Progenitor cell of endocrine pancreas (in vitro differentiated cells): Measurements from ENCODE around the gene CEP170B. TPM values are rescaled to one million over a fixed set of nuclear protein-coding genes. Genes with fewer than 3 reads are reported as not detected.
"Not testable (repeated sequence)": the region's sequence is repeated elsewhere in the genome, so short reads cannot be mapped to it uniquely, and the experiment has no call there.

ENCODE experiments used
- DNase-seq: peaks from one replicate; pipeline ENCODE4 v3.0.0; 2021; ENCODE audit warnings: low spot score; ENCODE audit not compliant: unreplicated experiment
- H3K27ac Mint-ChIP-seq: 2 replicates; pipeline ENCODE4 v1.8.0; 2021; ENCODE audit warnings: mild to moderate bottlenecking, moderate library complexity, mixed read lengths
- H3K27me3 Mint-ChIP-seq: 2 replicates; pipeline ENCODE4 v1.8.0; 2021; ENCODE audit warnings: mixed read lengths
- H3K36me3 Mint-ChIP-seq: 2 replicates; pipeline ENCODE4 v1.8.0; 2022; ENCODE audit warnings: mixed read lengths; ENCODE audit not compliant: insufficient read depth
- H3K4me1 Mint-ChIP-seq: 2 replicates; pipeline ENCODE4 v1.8.0; 2021; ENCODE audit warnings: low read depth, mixed read lengths
- H3K4me3 Mint-ChIP-seq: 2 replicates; pipeline ENCODE4 v1.8.0; 2021; ENCODE audit warnings: low read depth, mild to moderate bottlenecking, moderate library complexity, mixed read lengths
- H3K9me3 Mint-ChIP-seq: 2 replicates; pipeline ENCODE4 v1.8.0; 2021; ENCODE audit warnings: low read depth, mixed read lengths
- total RNA-seq: library from RNA; stranded (reverse); gene quantifications from 2 replicates; pipeline ENCODE4 v1.2.1, GENCODE V29; 2021
- TF ChIP-seq, protein P1 (sequence below): fragments of 200-600 bp; sonication (generic); IDR thresholded peaks from one replicate; pipeline ENCODE4 v1.5.0; 2021; ENCODE audit warnings: antibody characterized with exemption, mild to moderate bottlenecking; ENCODE audit not compliant: unreplicated experiment

Gene CEP170B
- total RNA-seq, 1 donor from 2014 or later, result 48.9 TPM

DNA sequence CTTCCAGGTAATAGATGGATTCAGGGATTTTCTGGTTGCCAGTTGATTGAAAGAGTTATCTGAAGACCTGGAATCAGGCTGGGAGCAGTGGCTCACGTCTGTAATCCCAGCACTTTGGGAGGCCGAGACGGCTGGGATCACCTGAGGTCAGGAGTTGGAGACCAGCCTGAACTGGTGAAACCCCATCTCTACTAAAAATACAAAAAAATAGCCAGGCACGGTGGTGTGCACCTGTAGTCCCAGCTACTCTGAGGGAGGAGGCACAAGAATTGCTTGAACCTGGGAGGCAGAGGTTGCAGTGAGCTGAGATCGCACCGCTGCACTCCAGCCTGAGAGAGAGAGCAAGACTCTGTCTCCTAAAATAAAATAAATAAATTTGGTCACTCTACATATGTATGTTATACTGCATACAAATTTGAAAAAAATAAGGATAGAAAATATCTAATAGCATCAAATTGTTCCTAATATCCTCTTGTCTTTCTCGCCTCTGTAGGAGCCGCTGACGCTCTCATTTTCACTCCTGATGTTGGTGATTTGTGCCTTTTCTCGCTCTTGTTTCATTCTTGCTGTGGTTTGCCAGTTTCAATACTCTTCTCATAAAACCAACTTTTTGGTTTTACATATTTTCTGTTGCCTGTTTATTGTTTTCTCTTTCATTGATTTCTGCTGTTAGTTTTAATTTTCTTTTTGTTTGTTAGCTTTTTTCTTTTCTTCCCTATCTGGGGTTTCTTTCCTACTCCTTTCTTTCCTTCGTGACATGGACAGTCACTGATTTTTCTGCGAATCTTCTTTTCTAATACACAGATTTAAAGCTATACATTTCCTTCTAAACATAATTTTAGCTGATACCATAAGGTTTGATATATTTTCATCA is 35.8 kb downstream of the CEP170B start:
- Mint-ChIP-seq H3K27me3 (peaks cover 36% of the 10 kb centered on the region), H3K4me3 (no peak overlapping the region), H3K27ac (no peak overlapping the region), H3K36me3 (no peaks in the 10 kb centered on the region), H3K9me3 (peaks cover 3% of the 10 kb centered on the region), H3K4me1 (peaks cover 2% of the 10 kb centered on the region)
- TF ChIP-seq, protein P1, sequence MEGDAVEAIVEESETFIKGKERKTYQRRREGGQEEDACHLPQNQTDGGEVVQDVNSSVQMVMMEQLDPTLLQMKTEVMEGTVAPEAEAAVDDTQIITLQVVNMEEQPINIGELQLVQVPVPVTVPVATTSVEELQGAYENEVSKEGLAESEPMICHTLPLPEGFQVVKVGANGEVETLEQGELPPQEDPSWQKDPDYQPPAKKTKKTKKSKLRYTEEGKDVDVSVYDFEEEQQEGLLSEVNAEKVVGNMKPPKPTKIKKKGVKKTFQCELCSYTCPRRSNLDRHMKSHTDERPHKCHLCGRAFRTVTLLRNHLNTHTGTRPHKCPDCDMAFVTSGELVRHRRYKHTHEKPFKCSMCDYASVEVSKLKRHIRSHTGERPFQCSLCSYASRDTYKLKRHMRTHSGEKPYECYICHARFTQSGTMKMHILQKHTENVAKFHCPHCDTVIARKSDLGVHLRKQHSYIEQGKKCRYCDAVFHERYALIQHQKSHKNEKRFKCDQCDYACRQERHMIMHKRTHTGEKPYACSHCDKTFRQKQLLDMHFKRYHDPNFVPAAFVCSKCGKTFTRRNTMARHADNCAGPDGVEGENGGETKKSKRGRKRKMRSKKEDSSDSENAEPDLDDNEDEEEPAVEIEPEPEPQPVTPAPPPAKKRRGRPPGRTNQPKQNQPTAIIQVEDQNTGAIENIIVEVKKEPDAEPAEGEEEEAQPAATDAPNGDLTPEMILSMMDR, result no peak
- DNase-seq, result no peak

DNA sequence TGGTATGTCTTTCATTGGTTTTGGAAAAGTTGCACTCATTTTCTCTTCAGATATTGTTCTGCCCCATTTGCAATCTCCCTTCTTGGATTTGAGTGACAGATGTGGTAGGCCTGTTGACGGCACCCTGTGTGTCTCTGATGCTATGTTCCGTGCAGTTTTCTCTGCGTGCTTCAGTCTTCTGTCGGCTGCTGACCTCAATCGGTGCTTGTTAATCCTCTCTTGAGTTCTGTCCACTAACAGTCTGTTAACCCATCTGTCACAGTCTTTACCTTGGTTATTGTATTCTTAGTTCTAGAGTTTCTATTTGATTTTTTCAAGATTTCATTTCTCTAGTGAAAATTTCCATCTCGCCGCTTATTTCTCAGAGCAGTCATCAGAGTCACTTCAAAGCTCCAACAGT is 38.9 kb downstream of the CEP170B start:
- Mint-ChIP-seq H3K36me3 (no peaks in the 10 kb centered on the region), H3K4me1 (peaks cover 5% of the 10 kb centered on the region), H3K4me3 (no peak overlapping the region), H3K27ac (no peak overlapping the region), H3K27me3 (peaks cover 51% of the 10 kb centered on the region), H3K9me3 (peaks cover 10% of the 10 kb centered on the region)
- no peak for DNase-seq
- TF ChIP-seq, protein P1, result no peak

DNA sequence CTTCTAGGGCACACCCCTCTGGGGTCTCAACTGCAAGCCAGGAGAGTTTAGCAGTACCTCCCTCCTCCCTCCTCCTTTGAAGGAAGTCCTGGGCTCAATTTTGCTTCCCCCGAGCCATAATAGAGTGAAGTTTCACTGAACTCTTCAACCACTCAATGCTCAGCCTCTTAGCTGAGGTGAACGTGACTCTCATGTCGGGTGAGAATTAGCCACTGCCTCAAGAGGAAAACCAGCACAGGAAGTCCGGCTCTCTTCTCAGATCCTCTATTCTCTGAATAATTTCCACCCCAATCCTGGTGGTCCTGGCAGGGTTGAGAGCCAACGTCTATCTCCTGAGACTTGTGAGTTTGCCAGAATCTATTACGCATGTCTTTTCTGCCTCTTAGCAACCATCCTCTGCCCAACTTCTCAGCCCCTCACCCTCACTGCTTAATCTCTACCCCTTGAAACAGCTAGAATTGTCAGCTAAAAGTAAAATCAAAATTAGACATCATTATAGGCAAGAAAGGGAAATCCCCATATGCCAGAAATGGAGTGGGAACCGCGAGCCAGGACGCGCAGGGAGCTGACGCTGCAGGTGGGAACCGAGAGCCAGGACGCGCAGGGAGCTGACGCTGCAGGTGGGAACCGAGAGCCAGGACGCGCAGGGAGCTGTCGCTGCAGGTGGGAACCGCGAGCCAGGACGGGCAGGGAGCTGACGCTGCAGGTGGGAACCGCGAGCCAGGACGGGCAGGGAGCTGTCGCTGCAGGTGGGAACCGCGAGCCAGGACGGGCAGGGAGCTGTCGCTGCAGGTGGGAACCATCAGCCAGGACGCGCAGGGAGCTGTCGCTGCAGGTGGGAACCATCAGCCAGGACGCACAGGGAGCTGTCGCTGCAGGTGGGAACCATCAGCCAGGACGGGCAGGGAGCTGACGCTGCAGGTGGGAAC is 39.8 kb downstream of the CEP170B start:
- H3K4me3 Mint-ChIP-seq, DNase-seq, H3K27ac Mint-ChIP-seq, H3K36me3 Mint-ChIP-seq, H3K4me1 Mint-ChIP-seq: not testable (repeated sequence)
- Mint-ChIP-seq H3K9me3 (peaks cover 10% of the 10 kb centered on the region), H3K27me3 (peaks cover 47% of the 10 kb centered on the region)

DNA sequence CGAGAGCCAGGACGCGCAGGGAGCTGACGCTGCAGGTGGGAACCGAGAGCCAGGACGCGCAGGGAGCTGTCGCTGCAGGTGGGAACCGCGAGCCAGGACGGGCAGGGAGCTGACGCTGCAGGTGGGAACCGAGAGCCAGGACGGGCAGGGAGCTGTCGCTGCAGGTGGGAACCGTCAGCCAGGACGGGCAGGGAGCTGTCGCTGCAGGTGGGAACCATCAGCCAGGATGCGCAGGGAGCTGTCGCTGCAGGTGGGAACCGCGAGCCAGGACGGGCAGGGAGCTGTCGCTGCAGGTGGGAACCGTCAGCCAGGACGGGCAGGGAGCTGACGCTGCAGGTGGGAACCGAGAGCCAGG is 40.5 kb downstream of the CEP170B start:
- Mint-ChIP-seq H3K27me3 (peaks cover 40% of the 10 kb centered on the region), H3K9me3 (peaks cover 10% of the 10 kb centered on the region)
- H3K27ac Mint-ChIP-seq, H3K4me1 Mint-ChIP-seq, H3K36me3 Mint-ChIP-seq, H3K4me3 Mint-ChIP-seq, DNase-seq: not testable (repeated sequence)

DNA sequence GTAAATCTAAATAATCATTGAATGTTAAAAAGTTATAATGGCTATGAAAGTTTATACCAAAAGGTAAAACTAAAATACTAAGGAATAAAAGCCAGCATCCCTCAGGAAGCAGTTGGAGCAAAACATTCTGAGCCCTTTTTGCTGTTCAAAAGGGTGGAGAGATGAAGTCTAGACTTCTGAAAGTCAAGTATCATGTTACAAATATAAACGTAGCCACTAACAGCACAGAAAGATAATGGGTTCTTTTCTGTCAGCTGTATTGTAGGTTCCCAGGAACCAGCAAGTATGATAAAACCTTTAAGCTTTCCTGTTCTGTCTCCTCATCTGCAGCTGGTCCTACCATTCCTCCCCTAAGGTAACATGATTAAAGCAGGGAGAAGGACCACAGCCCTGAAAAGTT is 43.2 kb downstream of the CEP170B start:
- no peak for DNase-seq
- TF ChIP-seq, protein P1, result no peak
- no peak overlapping the region for H3K4me3 Mint-ChIP-seq
- H3K4me1 Mint-ChIP-seq, result peaks cover 5% of the 10 kb centered on the region
- H3K27ac Mint-ChIP-seq, result no peak overlapping the region
- H3K9me3 Mint-ChIP-seq, result peaks cover 18% of the 10 kb centered on the region
- peaks cover 35% of the 10 kb centered on the region for H3K27me3 Mint-ChIP-seq
- peaks cover 1% of the 10 kb centered on the region for H3K36me3 Mint-ChIP-seq

DNA sequence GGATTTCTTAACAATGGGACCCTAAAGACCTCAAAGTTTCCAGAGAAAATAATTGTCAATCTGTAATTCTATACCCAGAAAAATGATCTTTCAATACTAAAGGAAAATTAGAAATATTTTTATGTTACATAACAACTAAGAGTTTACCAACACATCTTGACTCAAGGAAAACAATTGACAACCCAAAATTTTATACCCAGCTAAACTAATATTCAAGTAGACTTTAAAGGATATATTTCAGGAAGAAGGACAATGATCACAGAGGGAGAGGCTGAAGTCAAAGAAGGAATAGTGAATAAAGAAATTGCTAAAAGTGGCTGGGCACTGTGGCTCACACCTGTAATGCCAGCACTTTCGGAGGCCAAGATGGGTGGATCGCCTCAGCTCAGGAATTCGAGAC is 47.0 kb downstream of the CEP170B start:
- TF ChIP-seq, protein P1, result no peak
- Mint-ChIP-seq H3K4me1 (peaks cover 5% of the 10 kb centered on the region), H3K27me3 (peaks cover 44% of the 10 kb centered on the region), H3K36me3 (peaks cover 1% of the 10 kb centered on the region), H3K9me3 (peaks cover 15% of the 10 kb centered on the region), H3K4me3 (no peak overlapping the region), H3K27ac (no peak overlapping the region)
- no peak for DNase-seq
